SIG-M5 (cell line): ENCODE data around the gene ESPN.
"Not testable (repeated sequence)": the region's sequence is repeated elsewhere in the genome, so short reads cannot be mapped to it uniquely, and the experiment has no call there.

Experiments
- DNase-seq: peaks from one replicate; lab custom pipeline; 2025; lab: John Stamatoyannopoulos, UW

ESPN gene

DNA sequence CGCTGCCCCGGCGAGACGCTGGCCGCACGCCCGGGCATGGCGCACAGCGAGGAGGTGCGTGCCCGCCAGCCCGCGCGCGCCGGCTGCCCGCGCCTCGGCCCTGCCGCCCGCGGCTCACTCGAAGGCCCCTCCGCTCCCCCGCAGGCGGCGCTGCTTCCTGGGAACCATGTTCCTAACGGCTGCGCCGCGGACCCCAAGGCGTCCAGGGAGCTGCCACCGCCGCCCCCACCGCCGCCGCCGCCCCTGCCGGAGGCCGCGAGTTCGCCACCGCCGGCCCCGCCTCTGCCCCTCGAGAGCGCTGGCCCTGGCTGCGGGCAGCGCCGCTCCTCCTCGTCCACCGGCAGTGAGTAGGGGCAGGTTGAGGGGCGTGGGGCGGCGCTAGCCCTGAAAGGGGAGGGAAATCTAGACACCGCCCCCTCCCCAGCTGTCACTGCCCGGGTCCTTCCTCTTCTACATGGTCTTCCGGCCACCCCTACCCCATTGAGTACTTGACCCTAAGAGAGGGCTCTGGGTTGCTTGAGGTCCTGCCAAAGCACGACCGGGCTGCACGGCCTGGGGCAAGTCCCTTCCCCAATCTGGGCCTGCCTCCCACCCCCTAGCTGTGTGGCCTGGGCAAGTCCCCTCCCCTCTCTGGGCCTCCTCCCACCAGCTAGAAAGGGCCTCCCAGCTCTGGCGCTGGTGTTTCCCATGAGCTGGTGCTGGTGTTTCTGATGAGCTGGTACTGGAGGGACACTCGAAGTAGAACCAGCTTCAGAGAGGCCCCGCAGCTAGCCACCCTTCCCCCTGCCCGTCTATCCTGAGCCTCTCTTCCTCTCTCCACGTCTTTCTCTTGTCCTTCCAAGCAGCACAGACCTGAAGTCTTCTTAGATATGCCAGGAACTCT lies 24.4 kb downstream of the ESPN start:
- no peak for DNase-seq

DNA sequence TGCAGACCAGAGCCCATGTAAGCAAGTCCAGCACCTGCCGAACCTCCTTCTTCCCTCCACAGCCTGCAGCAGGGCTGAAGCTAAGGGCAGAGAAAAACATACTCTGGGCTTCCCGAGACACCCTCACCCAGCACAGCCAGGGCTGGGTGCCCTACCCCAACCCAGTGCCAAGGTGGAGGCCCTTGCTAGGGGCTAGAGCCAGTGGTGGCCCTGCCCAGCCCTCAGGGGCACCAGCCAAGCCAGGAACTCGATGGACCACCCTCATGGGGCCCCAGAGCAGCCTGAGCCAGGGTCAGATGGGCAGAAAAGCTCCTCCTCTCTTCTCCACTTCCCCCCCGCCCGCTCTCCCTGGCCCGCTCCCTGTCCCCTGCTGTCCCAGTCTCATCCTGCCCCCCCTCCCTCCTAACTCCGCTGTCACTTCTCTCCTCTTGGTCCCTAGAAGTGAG lies 25.5 kb downstream of the ESPN start:
- no peak for DNase-seq

DNA sequence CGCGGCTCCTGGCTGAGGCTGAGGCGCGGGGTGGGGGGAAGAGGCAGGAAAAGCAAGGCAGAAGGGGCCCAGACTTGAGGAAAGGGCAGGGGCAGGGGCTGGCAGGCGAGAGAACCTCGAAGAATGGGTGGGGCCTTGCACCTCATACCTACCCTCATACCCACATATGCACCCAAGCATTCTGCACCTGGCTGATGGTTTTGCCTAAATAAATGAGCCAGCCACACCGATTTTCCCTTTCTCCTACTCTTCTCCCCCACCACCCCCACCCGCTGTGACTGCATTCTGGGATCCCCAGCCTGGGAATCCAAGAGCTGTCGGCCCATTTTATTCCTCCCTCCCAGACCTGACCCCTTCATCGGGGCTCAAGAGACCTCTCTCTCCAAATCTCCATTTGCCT lies 25.9 kb downstream of the ESPN start:
- not testable (repeated sequence) for DNase-seq

DNA sequence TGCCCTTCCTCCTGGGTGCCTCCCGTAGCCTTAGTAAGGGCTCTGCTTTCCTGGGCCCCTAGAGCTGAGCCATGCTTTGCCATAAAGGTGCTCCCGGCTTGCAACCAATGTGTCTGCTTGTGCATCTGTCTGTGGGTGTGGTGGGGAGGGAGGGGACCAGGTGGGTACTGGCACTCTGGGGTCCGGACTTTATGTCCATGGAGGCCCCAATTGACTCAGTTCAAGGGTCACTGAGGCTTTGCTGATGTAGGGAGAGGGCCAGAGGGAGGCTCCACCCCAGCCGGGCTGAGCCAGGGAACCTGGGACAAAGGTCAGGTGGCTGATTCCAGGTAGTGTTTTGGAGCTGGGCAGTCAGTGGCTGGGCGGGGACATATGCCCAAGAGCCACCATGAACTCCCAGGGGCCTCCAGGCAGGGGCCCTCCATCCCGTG lies 26.4 kb downstream of the ESPN start:
- no peak for DNase-seq

DNA sequence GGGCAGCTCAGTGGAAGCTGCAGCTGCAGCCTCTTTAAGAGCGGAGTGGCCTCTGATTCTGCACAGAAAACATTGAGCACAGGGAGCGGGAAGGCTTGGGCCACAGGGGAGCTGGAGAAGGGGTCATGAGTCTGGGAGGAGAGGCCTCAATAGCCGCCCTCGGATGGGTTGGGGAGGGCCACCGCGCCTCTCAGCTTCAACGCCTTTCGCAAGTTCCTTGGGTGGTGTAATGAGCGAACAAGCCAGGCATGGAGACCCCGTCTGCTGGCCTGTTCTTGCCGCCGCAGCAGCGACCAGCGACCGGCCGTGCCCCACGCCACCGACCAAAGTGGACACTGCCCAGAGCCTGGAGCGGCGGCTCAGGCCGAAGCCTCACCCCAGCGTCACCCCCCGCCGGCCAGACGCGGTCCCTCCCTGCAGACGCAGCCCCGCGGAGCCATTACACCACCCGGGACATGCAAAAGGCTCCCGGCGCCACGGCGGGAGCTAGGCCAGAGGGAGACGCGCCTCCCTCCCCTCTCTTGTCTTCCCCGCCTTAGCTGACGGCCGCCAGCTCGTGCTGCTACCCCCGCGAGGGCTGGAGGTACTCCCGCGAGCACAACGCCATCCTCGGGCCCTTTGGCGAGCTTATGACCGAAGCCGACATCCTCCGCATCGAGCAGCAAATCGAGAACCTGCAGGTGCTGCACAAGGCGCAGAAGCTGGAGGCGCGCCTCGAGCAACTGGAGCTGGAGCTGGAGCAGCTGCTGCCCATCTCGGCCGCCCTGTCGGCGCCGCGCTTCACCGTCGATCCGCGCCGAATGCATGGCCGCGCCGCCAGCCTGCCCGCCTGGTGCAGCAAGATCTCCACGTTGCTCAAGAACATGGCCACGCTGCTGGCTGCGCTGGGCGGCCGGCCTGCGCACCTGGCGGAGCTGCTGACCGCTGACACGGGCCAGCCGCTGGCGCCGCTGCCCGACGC lies 29.6 kb downstream of the ESPN start:
- not testable (repeated sequence) for DNase-seq

DNA sequence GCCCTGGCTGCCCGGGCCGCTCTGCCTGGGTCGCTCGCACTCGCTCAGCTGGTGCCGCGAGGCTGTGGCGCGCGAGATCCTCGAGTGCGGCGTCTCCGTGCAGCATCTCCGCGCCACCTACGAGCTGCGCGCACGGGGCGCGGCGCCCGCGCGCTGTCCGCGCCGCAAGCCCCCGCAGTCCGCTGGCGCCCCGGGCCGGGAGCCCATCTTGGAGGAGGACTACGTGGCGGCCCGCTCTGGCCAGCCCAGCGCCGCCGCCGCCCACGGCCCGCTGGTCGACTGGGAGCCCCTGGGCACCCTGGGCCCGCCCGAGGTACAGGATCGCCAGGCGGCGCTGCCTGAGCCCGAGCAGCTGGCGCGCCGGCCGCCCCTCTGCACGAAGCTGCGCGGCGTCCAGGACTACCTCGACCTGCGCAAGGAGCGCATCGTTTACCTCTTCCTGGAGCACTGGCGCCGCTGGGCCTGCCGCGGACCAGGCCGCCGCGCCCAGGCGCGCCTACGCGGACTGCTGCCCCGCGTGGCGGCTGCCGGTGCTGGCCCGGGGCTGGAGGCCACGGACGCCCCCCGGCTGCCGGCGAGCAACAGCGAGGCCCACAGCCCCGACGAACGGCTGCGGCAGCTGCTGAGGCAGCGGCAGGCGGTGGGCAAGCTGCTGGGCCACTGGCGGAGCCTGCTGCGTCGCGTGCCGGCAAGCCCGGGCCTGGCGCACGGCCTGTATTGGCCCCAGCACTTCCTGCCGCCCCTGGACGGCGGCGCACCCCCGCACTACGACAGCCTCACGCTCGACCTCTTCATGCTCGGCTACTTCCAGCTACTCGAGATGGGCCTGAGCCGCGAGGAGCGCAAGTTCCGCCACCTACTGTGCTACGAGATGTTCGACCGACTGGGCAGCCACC lies 30.5 kb downstream of the ESPN start:
- no peak for DNase-seq

DNA sequence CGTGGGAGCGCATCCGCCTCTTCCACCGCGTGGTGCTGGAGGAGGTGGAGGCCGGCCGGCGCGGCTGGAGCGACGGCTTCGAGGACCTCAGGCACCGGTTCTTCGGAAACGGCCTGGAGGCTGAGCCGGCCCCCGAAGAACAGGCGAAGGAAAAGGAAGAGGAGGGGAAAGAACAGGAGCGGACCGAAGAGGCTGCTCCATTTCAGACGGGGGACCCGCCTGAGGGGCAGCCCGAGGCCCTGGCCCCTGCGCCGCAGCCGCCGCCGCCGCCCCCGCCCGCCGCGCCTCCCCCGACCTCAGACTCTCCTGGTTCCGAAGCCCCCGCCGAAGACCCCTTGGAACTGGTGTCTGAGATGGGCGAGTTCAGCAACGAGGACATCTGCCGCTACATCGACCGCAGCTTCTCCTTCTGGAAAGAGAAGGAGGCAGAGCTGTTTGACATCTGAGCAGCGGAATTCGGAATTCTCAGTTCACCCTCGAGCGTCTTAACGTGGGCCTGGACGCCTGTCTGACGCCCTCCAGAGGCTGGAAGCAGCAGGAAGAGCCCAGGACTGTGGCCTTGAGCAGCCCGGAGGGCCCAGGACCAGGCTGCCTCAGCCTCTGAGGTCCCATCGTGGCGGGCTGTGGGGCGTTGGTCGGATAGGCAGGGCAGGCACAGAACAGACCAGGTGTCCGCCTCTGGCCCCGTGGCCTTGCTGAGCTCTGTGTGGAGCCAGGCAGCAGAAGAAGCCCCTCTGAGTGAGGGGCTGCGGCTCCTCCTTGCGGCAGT lies 31.4 kb downstream of the ESPN start:
- DNase-seq, result not testable (repeated sequence)

DNA sequence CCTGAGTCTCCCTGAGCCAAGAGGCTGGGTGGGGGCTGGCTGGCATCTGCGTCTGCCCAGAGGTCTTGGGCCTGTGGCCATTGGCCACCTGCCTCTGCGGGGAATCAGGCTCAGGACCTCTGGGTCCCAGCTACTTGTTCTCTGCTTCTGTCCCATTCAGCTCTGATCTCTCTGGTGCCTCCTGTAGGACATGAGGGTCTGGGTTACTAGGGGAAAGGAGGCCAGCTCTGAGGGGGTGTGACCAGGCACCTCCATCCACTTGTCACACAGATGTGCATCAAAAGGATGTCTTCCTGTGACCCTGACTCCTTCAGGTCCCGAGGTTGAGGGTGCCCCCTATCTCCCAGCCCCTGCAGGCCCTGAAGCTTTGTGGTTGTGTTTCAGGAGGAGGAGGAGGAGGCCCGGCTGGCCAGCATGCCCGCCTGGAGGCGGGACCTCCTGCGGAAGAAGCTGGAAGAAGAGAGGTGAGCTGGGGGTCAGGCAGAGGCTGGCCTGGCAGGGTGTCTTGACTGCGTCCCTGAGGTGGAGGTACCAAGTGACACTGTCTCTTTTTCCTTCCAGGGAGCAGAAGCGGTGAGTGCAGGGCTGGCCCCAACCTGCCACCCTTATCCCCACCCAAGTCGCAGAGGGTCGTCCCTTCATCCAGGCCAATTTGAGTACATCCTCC lies 32.4 kb downstream of the ESPN start:
- no peak for DNase-seq

DNA sequence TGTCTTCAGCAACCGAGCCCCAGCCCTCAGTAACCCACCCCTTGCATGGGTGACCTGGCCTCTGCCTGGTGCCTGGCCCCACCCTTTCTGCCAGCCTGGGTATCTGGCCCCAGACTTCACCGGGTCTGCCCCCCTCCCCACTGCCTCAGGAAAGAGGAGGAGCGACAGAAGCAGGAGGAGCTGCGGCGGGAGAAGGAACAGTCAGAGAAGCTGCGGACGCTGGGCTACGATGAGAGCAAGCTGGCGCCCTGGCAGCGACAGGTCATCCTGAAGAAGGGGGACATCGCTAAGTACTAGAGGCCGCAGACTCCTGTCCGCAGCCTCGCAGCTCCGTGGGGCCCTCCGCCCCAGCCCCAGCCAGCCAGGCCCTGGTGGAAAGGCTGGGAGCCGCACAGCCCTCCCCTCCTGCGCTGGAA lies 35.3 kb downstream of the ESPN start:
- no peak for DNase-seq

DNA sequence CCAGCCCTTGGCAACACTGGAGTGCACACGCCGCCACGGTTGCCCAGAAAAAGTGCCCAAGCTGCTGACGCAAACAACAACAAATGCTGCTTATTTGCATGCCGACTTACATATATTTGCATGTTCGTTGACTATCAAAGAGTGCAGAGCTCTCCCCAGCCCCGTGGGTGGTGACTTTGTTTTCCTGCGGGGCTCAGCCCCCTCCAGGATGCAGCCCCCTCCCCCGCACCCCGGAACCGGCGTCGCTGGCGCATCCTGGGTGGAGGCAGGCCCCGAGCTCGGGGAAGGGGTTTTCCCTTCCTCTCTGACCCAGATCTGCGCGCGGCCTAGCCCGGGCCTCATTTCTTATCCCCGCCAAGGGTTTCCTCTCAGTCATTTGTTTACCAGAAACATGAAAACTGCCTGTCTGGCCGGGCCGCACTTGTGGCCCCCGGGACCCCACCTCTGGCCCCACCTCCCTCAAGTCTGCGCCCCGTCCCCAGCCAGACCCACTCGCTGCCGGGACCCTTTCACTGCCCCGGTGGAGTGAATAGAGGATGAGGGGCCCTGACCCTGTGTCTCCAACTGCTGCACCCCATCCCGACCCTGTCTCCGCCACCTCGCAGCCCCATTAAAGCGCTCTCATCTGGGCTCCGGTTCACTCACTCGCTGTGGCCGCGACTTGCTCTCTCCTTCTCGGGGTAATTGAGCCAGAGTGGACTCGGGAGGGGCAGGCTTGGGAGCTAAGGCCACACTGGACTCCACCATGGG lies 35.9 kb downstream of the ESPN start:
- DNase-seq, result no peak

DNA sequence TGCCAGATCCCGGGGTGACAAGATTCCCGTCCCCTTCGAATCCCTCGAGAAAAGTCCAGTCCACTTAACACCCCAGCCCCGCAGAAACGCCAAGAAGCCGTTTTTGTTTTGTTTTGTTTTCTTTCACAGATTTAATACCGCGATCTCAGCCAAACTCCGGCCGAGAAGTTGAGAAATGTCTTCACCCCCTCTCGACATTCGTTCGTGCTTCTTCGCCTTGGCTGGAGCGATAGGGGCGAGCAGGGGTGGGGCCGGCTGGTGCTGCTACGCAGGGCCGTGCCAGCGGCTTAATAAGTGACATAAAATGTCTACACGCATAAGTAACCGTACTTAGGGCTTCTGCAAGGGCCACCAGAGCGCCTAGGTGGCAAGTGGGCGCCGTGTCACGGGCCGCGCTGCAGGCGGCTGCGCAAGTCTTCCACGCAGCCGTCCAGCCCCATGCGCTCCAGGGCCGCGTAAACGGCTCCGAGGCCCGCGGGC lies 36.5 kb downstream of the ESPN start:
- DNase-seq, result no peak

DNA sequence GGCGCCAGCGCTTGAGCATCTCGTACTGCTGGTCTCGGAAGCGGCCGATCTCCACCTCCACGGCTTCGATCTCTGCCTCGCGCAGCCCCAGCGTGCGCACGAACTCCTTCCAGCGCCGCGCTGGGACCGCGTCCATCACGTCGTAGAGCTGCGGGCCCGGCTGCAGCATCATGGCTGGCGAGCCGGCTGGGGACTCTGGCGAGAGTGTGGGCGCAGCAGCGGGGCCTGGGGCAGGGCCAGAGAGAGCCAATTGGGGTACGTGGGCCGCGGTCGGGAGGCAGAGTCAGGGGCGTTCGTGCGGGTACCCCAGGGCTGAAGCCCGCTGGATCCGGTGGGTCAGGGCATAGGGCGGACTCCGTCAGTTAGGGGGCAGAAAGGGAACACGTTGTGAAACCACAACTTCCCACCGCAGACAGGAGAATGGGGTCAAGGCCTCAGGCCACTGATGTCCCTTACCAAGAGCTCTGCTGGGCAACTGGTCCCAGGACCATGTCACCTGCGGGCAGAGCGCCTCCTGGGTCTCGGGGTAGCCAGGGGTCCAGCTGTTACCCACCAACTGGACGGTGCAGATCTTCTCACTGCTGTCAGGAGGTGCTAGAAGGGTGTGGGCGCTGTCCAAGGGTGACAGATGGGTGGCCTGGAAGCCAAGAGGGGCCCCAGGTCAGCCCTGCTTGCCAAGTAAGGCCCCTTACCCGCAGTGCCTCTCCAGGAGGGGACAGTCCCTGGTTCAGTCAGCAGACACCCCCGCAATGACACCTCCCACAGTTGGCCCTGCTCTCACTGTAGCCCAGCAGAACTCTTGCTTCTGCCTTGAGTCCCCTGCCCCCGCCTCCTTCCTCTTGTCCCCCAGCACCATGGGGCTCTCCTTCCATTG lies 37.2 kb downstream of the ESPN start:
- no peak for DNase-seq

DNA sequence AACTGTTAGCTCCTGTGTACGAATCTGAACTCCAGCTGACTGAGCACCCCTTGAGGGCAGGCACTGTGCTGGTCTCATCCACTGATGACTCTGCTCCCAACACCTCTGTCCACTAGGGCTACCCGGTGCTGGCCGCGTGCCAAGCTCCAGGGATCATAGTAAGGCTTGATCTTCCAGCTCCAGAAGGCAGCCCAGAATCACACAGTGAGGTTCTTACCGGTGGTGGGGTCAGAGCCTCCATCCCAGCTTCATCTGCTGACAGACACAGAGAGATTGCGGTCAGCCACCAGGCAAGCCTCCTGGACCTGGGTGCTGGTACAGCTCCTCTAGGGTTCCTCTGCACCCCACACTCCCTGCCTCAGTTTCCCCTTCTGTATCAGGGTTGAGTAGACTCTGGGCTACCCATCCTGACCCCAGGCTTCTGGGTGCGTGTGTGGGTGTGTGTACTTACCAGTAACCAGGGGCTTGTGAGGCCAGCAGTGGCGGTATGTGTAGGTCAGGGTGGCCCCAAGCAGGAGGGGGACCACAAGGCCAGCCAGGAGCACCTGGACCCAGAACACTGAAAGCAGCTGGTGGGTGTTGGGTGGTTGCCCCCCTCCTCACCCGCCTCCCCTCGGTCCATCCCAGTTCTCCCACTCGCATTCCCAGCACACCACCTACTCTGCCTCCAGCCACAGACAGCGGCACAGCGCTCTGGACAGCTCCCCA lies 38.0 kb downstream of the ESPN start:
- no peak for DNase-seq

DNA sequence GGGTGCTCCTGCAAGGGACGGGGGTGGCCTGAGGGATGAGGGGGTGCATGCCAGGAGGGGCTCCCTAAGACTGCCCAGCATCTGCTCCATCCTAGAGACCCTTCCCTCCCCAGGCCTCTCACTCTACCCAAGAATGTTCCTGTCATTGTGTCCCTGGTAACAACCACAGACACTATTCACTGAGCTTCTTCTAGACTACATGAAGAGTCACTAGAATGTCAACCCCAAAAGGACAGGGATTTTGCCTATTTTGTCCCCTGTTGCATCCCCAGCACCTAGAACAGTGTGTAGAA lies 38.5 kb downstream of the ESPN start:
- no peak for DNase-seq

DNA sequence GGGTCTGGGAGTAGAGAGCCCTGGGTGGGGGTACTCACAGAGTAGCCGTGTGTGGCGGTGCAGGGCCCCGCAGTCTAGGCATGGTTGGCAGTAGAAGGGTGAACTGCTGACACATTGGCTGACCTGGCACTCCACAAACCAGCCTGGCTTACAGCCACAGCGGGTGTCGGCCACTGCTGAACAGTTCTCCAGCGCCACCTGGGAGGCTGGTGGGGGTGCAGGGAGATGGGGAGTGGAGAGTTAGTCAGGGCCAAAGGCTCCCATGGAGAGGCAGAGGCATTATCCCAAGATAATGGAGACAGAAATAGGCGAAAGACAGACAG lies 39.9 kb downstream of the ESPN start:
- DNase-seq, result no peak

DNA sequence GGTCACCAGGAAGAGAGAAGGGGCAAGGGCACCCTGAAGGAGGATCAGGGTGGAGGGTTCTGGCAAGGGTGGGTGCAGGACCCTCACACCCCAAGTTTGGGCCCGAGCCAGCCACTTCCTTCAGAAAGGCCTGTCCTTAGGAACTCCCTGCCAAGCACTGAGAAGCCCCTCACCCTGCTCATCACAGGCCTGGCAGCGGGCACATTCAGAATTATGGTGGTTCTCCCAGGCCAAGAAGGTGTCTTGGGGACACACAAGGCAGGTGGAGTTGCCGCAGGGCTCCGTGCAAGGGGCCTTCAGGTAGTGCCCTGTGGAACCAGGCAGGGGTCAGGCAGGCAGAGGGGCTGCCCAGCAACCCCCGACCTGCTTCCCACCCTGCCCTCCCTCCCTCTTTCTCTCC lies 40.3 kb downstream of the ESPN start:
- no peak for DNase-seq

DNA sequence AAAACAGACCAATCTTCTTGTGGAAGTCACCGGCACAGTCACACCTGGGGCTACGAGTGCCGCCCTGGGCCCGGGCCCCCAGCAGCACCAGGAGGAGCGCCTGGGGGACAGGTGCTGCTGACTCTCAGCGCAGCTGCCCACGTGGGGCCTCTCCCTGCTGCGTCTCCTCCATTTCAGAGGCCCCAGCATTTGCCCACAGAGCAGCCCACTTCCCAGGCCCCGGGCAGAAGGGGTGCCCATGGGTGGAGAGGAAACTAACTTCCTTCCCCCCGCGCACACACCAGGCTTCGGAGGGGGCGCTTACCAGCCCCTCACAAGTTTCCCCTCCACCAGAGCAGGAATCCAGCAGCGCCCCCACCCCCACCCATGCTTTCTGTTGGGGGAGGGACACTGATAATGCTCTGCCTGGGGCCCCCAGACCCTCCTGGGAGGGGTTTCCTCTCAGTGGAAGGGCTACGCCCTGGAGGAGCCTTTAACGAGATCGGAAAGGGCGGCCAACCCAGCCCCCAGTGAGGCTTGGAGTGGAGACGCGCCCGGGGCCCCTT lies 41.0 kb downstream of the ESPN start:
- DNase-seq, result no peak

DNA sequence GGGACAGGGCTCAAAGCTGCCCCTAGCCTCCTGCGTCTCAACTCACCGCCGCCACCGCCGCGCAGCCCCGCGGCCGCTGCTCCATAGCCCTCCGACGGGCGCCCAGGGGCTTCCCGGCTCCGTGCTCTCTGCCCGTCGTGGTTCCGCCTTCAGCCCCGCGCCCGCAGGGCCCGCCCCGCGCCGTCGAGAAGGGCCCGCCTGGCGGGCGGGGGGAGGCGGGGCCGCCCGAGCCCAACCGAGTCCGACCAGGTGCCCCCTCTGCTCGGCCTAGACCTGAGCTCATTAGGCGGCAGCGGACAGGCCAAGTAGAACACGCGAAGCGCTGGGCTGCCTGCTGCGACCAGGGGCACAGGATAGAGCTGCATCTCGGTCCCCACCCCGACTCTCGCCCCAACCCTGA lies 41.4 kb downstream of the ESPN start, which contains the start of gene TNFRSF25:
Gene TNFRSF25, minus strand, starts transcription at position 151 of the 400 bp plus-strand sequence. Its CDS starts 66 bp downstream, at position 85.
- DNase-seq, result no peak
